Fibroblast of skin of abdomen (primary cell): Measurements from ENCODE around the gene ZNF836. TPM values are rescaled to one million over a fixed set of nuclear protein-coding genes. Genes with fewer than 3 reads are reported as not detected.
A peak's percentile ranks its signal among the peaks of the same experiment; 100 is the strongest.
"Not testable (repeated sequence)": the region's sequence is repeated elsewhere in the genome, so short reads cannot be mapped to it uniquely, and the experiment has no call there.

Source experiments
- DNase-seq: peaks from one replicate; pipeline ENCODE4 v3.0.0-alpha.2; 2013
- polyA plus RNA-seq, 2 experiments: library from polyadenylated mRNA; unstranded; fragments of 120-200 nt; gene quantifications; one replicate each; pipeline ENCODE4 v1.2.1, GENCODE V29; 2013; ENCODE audit not compliant: insufficient read length in 2 of 2

The ZNF836 gene
- polyA plus RNA-seq (2013, experiment 1 of 2; ENCODE audit: insufficient read length): 5.3 TPM
- 5.4 TPM for polyA plus RNA-seq (2013, experiment 2 of 2; ENCODE audit: insufficient read length)

DNA sequence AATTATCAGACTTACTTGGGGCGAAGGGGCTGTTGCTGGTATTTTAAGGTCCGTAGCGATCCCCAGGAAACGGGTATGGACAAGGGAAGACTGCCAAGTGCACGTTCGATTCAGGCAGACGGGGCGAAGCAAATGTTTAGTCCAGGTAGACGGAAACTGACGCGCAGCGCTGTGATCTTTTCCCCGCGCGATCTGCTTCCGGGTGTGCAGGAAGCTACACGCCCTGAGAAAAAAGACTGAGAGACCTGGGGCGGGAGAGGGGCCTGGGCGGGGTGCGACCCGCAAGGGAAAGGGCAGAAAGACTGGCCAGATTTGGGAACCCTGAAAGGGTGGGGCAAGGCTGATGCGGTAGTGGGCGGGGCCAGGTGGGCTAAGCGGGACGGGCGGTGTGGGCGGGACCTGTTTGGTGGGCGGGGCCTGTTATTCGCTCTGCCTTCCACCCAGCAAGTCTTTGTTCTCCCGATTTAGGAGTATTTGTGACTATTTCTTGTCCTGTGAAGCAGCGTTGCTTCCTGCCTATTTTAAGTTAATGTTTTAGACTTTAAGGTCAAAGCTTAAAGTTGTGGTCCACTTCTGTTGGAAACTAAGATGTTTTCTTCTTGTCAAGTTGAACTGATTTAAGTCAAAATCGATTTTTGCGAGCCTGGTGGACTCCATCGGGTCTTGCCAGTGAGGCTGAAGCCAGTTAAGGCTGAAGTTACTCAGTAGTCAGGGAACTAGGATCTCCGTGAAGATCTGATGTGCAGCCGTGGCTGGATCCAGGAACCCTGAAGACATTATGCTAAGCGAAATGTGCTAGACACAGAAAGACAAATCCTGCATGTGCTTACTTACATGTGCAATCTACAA is at the start of gene ZNF836:
ZNF836 (minus strand) TSS at position 301 of the 849 bp plus-strand sequence. CDS start 3,549 bp downstream, outside the sequence.
- DNase-seq: peak; percentile 61

DNA sequence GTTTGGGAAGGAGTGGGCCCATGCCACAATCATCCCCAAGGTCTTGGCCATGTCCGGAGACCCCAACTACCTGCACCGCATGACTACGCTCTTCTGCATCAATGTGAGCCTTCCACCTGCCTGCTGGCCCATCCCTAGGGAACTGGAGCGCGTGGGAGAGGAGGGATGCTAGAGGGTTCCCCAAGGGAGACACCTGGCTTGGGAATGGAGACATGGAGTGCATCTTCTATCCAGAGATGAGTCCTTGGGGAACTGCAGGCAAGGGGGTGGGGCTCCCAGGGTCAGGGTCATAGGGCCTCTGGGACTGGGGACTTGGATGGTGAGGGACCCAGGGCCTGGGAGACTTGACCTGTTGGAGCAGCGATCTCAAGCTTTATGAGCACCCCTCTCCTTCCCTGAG is 49.6 kb upstream of the ZNF836 start:
- no peak for DNase-seq

DNA sequence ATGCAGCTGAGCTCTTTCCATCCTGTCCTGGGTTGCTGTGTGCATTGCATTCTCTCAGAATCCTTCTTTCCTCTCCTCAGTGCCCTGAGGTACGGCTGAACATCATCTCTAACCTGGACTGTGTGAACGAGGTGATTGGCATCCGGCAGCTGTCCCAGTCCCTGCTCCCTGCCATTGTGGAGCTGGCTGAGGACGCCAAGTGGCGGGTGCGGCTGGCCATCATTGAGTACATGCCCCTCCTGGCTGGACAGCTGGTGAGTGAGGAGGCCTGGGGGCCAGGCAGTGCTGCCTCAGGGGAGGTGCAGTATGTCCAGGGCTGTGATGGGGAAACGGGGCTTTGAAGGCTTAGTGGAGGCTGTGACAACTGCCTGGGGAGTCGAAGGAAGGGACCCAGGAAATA is 48.2 kb upstream of the ZNF836 start:
- no peak for DNase-seq

DNA sequence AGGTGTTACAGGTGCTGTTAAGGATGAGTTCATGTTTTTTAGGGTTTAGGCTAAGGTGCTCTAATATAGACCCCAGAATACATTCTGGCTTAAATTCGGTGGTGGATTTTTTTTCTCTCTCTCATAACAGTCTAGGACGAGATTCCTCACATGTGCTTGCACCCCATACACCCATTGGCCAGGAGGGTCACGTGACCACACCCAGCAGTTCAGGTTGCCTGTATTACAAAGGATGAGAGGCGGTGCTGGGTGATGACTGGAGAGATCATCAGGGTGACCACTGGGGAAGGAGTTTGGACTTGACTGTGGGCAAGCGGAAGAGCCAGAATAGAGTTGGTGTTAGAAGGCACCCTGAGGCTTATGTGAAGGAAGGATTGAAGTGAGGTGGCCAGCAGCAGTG is 46.2 kb upstream of the ZNF836 start:
- no peak for DNase-seq

DNA sequence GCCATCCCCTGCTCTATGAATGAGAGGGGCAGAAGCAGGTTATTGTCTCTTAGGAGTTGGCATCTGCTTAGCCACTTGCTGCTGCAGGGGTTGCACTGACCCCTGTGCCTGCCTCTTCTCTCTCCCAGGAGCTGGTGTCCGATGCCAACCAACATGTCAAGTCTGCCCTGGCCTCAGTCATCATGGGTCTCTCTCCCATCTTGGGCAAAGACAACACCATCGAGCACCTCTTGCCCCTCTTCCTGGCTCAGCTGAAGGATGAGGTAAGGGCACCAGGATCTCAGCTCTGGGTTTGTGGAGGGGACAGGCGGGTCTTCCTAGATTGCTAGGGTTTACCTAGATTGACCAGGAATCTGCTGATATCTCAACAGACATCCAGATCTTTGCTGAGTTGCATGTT is 45.0 kb upstream of the ZNF836 start:
- DNase-seq: no peak

DNA sequence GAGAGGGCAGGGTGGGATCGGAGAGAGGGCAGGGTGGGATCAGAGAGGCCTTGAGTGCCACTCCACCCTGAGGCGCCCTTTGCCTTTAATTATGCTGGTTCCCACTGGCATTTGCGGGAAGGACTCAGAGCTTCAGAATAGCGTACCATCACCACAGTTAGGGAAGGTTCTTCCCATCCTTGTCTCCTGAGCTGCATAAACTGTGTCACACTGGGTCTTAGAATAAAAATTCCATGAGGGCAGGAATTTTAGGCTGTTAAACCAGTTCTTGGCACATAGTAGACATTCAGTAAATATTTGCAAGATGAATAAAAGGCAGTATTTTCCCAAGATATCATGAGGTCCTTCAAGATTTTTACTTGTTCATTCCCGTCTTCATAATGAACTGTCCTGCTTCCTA is 42.8 kb upstream of the ZNF836 start:
- DNase-seq: no peak

DNA sequence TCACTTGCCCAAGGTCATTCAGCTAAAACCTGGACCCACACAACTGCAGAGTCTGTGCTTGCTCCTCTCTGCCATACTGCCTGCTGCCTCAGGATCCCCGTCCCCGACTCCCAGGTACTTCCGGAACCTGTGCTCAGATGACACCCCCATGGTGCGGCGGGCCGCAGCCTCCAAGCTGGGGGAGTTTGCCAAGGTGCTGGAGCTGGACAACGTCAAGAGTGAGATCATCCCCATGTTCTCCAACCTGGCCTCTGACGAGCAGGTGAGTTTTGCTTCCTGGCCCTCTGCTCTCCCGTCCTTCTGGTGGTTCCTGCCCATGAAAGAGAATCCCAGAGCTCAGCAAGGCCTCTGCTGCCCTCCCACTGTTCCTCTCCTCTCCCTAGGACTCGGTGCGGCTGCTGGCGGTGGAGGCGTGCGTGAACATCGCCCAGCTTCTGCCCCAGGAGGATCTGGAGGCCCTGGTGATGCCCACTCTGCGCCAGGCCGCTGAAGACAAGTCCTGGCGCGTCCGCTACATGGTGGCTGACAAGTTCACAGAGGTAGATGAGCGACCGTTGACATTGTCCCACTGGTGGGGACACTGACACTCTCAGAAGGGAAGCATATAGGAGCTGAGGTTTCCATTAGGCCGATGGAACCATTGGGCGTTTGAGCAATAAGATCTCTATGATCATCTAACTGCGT is 41.3 kb upstream of the ZNF836 start:
- DNase-seq: no peak

DNA sequence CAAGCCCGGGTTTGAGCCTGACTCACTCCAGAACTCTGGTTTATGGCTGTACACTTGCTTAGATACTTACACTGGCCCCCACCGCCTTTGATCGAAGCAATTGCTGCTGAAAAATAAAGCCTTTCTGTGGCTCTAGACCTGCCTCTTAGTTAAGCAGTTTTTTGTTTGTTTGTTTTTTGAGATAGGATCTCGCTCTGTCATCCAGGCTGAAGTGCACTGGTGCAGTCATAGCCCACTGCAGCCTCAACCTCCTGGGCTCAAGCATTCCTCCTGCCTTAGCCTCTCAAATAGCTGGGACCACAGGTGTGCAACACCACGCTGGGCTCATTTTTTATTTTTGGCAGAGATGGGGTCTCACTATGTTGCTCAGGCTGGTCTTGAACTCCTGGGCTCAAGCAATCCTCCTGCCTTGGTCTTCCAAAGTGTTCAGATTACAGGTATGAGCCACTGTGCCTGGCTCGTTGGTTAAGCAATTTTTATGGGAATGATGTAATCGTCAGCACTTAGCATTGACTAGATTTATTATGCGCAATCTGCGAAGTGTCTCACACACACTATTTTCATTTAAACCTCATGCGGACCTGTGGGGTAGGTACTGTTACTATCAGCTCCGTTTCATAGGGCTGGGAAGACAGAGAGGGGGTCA is 40.6 kb upstream of the ZNF836 start:
- no peak for DNase-seq

DNA sequence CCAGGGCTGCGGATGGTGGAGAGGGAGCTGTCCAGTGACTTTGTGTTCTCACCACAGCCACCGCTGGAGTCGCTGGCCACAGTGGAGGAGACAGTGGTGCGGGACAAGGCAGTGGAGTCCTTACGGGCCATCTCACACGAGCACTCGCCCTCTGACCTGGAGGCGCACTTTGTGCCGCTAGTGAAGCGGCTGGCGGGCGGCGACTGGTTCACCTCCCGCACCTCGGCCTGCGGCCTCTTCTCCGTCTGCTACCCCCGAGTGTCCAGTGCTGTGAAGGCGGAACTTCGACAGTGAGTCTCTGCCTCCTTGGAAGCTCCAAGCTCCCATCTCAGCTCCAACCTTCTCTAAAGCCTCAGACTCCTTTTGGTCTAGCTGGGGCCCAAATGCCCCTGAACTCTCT is 39.8 kb upstream of the ZNF836 start:
- DNase-seq: no peak

DNA sequence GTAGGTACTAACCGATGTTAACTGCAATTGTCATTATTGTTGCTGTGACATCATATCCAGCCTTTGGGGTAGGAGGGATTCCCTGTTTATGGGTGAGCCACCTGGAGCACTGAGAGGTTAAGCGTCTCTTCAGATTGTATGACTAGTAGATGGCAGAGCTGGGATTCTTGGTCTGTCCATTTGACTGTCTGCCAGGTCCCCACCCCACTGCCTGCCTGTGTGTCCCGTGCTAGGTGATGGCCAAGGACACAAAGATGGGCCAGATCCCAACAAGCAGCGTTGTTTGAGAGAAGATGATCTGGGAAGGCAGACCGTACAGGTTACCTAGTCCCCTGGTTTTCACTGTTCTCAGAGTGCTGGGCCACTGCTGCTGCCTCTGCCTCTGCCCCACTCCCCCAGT is 35.1 kb upstream of the ZNF836 start:
- no peak for DNase-seq

DNA sequence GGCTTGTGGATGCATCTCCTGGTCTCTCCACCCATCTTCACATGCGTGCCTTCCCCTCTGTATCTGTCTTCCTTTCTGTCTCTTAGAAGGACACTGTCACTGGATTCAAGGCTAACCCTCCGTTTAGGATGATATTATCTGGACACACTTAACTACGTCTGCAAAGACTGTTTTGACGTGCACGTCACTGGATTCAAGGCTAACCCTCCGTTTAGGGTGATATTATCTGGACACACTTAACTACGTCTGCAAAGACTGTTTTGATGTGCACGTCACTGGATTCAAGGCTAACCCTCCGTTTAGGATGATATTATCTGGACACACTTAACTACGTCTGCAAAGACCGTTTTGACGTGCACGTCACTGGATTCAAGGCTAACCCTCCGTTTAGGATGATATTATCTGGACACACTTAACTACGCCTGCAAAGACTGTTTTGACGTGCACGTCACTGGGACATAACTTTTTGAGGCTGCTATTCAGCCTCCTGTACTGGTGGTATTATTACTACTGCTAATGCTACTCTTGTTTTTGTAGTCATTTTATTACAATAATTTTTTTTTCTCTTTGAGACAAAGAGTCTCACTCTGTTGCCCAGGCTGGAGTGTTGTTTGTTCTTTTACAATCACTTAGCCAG is 29.5 kb upstream of the ZNF836 start:
- not testable (repeated sequence) for DNase-seq

DNA sequence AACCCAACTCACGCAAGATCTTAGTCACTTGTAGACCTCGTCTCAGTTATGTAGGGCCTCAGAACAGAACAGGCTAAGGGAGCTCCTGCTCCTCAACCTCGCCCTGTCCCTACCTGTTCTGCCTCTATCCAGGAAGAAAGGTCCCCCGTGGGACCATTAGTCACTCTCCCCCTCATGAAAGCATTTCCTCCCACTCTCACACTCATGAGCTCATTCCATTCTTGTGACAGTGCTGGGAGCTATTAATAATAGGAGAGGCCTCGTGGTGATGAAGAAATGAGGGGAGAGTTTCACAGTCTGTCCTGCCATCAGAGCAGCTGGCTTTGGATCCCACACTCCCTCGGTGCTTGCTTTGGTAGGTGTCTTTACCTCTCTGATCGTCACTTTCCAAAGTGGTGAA is 28.6 kb upstream of the ZNF836 start:
- DNase-seq: peak; percentile 70

DNA sequence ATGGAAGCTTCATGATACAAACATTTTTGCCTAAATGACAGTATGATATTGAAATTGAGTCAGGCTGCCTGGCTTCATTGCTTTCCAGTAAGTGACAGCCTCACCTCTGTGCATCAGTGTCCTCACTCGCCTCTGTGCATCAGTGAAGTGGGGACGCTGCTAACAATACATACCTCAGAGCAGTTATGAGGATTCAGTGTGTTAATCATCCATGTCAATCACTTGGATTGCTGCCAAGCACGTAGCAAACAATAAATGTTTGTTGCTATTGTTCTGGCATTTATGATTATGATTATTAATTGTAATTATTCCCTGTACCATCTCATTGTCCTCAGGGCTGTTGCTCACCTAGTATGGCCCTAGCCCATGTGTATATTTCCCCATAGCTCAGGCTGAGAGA is 27.3 kb upstream of the ZNF836 start:
- DNase-seq: no peak

DNA sequence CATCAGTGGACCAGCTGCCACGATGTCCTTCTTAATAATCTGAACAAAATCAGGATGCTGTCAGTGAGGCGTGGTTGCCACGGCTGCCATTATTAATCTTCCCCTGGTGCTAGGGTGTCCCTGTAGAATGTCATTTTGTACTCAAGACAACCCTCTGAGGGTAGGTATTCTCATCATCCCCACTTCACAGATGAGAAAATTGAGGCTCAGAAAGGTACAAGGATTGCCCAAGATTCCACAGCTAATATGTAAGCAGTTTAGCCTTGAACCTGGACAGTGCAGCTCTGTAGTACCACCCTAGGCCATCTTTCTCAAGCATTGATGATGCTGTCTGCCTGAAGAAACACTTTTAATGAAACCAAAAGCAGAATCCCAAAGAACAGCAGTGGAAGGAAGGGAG is 26.5 kb upstream of the ZNF836 start:
- no peak for DNase-seq

DNA sequence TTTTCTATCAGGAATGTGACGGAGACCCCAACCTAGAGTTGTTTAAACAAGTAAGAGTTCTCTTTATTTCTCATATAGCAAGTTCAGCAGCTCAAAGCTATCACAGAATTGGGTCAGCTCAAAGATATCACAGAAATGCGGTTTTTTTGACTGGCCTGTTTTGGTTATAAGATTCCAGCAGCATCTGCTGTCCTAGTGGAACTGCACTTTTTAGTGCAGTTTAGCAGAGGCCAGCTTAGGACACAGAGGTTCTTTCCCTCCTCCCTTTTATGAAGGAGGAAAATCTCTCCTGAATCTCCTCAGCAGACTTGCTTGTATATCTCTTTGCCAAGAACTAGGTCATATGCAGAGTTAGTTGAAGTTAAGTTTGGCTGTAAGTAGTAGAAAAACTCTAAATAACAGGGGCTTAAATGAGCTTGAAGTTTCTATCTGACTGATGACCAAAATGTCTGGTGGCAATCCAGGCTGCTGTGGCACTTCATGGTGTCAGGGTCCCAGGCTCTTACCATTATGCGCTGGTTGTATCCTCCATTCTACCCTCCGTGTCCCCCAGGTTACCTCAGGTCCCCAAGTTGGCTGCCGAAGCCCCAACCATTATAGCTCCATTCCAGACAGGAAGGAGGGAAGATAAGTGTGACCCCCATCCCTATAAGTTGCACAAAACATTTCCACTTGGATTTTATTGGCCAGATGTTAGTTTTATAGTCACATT is 25.0 kb upstream of the ZNF836 start:
- DNase-seq: no peak

DNA sequence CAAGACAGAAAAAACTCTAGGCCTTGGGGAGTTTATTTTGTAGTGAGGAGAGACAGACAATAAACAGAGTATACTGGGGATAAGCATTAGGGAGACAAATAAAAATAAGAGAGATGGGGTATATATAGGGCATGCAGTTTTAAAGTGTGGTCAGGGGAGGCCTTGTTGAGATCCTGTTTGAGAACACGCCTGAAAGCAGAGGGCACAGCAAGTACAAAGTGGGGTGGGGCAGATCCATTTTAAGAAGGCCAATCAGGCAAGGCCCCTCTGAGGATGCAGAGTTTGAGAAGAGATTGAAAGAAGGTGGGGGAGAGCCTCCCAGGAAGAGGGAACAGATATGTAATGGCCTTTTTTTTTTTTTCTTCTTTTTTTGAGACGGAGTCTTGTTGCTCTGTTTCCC is 20.5 kb upstream of the ZNF836 start:
- no peak for DNase-seq

DNA sequence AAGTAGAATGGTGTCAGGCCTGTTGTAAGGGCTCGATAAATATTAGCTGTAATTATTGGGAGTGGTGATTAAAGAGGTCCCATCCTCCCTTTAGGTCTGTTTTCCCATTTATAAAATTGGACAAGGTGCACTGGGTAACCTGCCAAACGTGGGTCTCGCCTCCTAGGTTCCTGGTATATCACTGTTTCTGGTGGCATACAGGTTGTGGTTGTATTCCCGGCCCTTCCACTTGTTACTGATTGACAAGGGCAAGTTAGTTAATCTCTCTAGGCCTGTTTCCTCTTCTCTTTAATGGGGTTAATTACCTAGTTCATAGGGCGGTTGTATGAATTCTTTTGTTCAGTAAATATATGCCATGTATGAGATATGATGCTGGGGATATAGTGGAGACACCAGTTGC is 20.0 kb upstream of the ZNF836 start:
- DNase-seq: no peak

DNA sequence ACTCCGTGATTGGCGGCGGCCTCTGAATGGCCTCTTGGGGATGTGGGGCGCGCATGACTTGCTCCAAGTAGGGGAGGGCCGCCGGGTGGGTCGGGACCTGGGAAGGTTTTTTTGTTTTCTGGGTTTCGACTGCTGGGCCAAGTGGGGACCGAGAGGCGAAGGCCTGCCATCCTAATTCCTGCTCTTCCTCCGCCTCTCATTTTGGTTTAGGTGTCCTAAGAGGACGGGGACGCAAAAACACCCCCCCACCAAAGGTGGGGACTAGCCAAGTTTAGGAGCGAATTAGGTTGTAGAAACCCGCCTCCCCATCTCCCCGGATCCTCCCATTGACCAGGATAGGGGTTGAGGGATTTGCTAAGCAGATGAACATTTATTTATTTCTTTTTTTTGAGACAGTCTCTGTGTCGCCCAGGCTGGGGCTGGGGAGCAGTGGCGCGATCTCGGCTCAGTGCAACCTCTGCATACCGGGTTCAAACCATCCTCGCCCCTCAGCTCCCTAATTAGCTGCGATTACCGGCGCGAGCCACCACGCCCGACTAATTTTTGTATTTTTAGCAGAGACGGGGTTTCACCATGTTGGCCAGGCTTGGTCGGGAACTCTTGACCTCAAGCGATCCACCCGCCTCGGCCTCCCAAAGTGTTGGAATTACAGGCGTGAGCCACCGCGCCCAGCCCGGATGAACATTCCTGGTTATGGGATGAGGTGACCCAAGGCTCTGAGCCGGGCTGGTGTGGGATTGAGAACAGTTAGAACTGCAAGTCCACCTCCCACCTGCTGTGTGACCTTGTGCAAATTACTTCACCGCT is 19.3 kb upstream of the ZNF836 start:
- DNase-seq: peak; percentile 48

DNA sequence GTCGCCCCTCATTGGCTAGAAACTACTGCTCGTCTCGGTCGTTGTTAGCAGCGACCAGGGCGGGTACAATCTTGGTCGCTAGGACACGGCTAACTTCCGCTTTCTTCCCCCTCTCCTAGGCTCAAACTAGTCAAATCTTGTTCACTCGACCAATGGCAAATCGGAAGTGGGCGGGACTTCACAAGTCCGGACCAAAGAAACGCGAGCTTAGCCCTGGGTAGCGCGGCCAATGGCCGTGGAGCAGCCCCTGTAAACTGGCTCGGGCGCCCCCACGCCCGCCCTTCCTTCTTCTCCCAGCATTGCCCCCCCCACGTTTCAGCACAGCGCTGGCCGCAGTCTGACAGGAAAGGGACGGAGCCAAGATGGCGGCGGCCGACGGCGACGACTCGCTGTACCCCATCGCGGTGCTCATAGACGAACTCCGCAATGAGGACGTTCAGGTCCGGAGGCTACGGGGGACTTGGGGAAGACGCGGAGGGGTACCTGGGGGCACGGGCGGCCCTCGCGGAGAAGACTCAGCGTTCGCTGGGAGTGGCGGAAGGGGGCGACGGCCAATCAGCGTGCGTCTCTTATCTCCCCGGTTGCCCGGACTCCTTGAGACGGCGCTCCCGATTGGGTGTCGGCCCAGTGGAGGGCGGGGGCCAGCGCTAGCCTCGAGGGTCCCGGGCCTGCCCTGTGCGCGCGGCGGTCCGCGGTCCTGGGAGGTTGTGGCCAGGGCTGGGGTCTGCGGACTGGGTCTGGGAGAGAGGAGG is 18.5 kb upstream of the ZNF836 start, which contains the start of gene PPP2R1A:
PPP2R1A (plus strand) TSS at position 318 of the 752 bp plus-strand sequence; CDS start at position 363, 45 bp downstream.
- DNase-seq: peak; percentile 100
